ENCODE measurements around the gene KL.

KL gene

GRCh38 chr13:33003458-33004019, 12.7 kb upstream of the KL start:
- no peak for DNase-seq (ENCODE audit: low read depth in 2 of 3, low spot score in 2 of 3)

- DNase-seq (ENCODE audit: low read depth in 2 of 3, low spot score in 2 of 3), result no peak
These were observed 11.7 kb upstream of the KL start for GRCh38 chr13:33004511-33004910.

DNA sequence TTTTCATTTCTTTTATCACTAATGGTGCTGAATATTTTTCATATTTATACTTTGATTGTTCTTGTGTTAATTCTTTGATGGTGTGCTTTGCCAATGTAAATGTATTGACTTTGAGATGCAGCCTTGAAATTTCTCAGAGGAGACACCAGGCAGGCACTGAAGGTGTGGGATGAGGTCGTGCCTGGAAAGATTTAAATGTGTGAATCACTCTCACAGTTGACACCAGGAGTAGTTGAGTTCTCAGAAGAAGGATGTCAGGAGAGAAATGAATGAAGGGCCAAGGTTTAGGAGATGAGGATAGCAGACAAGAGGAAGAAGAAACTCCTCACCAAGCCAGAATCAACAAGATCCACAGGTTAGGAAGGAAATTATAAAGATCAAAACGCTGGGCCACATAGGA, 10.1 kb upstream of the KL start:
- DNase-seq (ENCODE audit: low read depth in 2 of 3, low spot score in 2 of 3), result no peak

DNA sequence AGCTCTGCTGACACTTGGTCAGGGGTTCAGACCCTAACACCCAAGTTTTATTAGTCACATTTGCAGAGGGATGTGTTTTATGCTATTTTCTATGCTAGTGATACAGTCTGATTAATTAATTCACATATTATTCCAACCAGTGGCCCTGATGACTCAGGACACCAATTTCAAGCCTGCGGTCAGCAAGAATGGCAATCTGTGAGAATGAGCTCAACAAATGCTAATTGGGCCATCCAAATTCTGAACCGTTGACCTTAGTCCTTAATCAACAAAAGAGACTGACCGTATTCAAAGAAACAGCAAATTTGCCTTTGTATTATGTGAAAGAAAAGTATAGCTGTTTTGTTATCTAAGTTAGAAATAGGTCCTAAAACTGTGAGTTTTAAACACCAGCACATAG, 9.6 kb upstream of the KL start:
- DNase-seq (ENCODE audit: low read depth in 2 of 3, low spot score in 2 of 3), result no peak

DNA sequence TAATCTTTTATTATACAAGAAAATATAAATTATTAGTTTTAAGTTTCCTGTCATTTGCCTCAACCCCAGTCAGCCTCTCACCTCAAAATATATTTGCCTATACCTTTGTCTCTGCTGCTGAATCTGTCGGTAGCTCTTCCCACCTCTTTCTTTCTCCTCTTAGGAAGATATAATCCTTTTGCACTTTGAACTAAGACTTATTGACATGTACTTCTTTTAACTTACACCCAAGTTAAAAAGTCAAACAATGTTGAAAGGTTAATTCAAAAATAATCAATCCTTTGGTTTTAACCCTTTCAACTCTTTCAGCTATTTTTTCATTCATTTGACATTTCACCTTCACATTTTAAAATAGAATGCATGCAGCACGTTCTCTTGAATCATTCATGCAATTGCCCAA, 9.0 kb upstream of the KL start:
- no peak for DNase-seq (ENCODE audit: low read depth in 2 of 3, low spot score in 2 of 3)

DNA sequence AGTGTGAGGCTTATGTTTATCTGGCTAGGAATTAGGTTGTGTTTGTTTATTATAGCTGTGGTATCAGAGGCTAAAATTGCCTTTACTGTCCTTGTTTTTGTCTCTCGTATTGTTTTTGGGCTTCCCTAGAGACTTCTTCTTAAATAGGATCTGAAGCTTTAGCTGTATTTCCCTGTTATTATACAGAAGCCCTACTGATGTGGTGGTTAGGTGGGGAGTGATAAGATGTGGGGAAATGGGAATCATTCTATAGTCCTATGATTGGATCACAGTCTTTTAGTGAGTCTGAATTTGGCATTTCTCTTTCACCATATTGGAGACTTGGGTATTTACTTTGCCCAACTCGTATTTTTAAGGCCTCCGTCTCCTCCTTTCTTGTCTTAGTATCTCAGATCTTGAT, 8.3 kb upstream of the KL start:
- no peak for DNase-seq (ENCODE audit: low read depth in 2 of 3, low spot score in 2 of 3)

DNA sequence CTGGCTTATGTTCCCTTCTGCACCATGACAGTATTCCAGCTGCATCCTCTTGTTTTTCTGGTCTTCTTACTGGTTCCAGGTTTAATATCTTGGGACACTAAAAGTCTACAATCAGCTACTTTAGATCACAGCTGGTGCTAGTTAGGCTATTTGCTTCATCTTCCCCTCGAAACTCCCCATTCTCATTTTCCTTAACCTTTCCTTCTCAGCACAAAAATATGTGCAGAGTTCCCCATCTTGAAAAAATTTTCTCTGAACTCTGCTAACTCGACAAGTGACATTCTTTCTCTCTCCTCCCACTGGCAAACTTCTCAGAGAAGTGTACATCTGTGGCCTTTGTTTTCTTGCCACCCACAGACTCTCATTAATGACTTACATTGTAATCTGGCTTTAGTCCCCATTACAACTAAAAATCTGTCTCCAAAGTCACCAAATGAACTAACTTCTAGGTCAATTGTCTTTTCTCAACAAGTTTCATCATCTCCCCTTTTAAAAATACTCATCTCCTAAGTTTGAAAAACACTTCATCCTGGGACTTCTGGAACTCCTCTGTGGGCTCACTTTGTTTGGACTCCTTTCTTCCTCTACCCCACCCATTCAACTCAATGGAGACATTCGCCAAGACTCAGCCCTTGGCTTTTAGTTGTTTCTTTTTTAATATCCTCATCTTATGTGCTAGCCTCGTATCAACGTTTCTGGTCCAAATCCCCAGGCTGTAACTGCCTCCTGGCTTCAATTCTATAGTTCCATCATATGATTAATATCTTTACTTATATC, 7.1 kb upstream of the KL start:
- no peak for DNase-seq (ENCODE audit: low read depth in 2 of 3, low spot score in 2 of 3)

DNA sequence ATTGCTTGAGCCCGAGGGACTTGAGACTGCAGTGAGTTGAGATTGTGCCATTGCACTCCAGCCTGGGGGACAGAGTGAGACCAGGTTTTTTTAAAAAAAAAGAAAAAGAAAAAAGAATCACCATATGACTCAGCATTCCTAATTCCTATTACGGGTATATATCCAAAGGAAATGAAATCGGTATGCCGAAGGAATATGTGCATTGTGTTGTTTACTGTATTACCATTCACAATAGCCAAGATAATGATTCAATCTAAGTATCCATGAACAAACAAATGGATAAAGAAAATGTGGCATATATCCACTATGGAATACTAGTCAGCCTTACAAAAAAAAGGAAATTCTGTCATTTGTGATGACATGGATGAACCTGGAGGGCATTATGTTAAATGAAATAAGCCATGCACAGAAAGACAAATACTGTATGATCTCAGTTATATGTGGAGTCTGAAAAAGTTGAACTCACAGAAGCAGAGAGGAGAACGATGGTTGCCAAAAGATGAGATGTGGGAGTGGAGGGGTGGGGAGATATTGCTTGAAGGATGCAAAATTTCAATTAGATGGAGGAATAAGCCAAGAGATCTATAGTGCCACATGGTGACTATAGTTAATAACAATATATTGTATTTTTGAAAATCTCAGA, 4.3 kb upstream of the KL start:
- DNase-seq (ENCODE audit: low read depth in 2 of 3, low spot score in 2 of 3), result no peak

DNA sequence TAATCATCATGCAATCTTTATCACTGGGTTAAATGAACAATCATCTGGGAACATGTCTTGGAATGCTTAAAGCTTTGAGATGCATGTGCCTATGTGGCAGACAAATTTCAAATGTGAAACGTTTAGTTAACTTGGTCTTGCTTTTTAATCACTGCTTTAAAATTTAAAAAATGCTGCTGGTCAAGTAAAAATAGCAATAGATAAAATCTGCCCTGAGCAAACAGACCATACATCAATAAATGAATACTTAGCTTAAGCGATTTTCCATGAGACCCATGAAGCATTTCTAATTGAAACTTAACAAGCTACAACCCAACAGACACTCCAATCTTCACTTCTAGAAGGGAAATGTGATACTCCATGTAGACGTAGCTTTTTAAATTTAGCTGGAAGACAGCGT, 1.9 kb upstream of the KL start:
- no peak for DNase-seq (ENCODE audit: low read depth in 2 of 3, low spot score in 2 of 3)

- DNase-seq (ENCODE audit: low read depth in 2 of 3, low spot score in 2 of 3), result no peak
These were observed 968 bp upstream of the KL start for GRCh38 chr13:33015241-33015668.

- no peak for DNase-seq (ENCODE audit: low read depth in 2 of 3, low spot score in 2 of 3)
These were observed 366 bp upstream of the KL start for GRCh38 chr13:33015791-33016323.

DNA sequence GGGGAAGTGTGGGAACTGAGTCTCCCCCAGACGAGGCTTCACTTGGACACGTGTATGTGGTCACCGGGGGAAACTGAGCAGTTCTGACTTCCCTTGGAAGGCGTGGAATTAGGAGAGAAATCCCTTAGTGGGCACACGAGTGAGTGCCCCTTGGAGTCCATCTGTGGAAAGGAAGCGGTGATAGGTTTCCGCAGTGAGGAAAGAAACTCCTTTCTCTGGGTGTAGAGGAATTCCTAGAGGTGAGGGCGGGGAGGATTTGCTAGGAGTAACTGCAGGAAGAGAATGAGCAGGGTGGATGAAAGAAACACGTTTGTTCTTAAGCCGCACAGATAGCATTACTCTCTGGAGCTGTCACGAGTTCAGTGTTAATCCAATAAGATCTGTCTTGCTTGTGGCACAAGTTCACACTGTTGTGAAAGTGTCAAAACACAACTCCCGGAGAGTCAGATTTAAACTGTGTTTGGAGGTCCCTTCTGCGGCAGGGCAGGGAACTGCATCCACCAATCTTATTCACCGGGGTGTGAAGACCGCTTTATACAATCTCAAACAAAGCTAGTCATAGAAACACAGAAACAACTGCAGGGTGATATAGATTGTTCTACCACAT, 1.2 kb downstream of the KL start:
- no peak for DNase-seq (ENCODE audit: low read depth in 2 of 3, low spot score in 2 of 3)

GRCh38 chr13:33018886-33019285, 2.7 kb downstream of the KL start:
- DNase-seq (ENCODE audit: low read depth in 2 of 3, low spot score in 2 of 3), result no peak

GRCh38 chr13:33022986-33023385, 6.8 kb downstream of the KL start:
- no peak for DNase-seq (ENCODE audit: low read depth in 2 of 3, low spot score in 2 of 3)

DNA sequence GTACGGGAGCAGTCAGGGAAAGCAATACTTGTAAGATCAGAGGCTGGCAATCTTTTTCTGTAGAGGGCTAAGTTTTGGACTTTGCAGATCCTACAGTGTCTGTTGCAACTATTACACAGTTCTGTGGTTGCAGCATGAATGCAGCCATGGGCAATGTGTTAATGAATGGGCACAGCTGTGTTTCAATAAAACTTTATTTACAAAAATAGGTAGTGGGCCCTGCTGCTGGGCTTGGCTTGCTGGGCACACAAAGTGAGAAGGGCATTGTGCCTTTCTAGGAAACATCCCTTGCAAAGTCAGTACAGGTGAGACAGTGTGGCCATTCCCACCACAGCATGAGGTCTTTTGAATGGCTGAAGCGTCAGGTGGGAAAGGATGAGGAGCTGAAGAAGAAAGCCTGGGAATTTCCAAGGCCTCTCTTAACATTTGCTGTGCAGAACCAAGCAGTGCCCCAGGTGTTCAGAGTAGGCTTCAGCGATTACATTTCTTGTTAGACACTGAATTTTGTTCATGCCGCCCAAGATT, 9.1 kb downstream of the KL start:
- no peak for DNase-seq (ENCODE audit: low read depth in 2 of 3, low spot score in 2 of 3)

DNA sequence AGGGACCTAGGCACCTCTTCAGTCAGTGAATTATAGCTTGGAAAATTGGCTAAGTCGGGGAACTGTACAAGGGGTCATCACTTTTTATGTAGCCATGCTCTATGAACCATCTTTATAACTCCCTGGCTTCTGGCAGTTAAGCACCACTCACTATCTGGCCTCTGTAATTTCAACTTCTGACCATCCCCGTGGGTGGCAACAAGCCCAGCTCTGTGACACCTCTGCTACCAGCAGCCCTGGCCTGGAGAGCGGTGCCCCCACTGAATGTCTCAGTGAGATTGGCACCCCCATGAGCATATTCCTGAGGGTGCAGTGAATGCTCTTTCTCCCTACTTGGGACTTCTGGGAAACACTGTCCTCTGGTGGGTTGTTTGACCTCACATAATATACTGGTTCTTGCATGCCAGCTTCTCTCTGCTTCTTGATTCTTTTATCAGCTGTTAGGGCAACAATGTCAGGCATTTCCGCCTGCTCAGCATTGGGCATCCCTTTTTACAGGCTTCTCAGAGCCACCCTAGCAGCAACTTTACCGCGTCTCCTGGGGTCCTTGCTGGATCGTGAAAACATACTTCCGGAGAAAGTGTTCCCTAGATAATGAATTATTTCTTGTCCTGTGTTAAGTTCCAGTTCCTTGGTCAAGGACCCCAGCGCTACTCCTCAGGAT, 10.4 kb downstream of the KL start:
- DNase-seq (ENCODE audit: low read depth in 2 of 3, low spot score in 2 of 3), result no peak

DNA sequence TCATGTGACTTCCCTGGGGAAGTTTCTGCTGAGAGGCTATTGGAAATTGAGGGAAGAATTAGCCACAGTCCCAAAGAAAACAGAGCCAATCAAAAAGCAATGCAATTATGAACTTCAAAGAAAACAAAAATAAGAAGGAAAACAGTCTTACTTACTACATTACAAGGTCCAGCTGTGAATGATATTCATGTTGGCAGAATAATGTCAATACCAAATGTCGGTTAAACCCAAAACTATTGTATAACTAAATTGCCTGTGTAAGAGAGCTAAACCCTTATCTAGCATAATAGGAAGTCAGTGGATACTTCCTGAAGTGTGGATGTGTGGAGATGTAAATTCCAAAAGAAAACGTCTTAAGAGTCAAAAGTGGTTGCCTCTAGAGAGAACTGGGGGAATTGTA, 12.4 kb downstream of the KL start:
- DNase-seq (ENCODE audit: low read depth in 2 of 3, low spot score in 2 of 3), result no peak

DNA sequence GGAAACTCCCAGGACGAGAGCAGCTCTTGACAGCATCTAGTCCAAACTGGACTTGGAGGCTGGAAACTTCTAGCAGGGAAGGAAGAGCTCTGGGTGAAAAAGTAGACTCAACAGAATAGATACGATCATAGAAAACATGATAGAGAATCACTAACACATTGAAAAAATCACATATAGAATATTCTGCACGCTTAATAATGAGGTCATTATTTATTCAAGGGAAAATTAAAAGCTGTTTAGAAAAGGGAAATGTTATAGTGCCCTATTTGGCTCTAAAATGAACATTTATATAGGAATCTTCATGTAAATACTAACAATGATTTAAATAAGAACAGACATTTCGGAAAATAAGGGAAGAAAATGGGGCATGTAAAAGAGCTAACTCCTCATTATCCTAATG, 15.1 kb downstream of the KL start:
- DNase-seq (ENCODE audit: low read depth in 2 of 3, low spot score in 2 of 3), result no peak

GRCh38 chr13:33032037-33032625, 15.9 kb downstream of the KL start:
- DNase-seq (ENCODE audit: low read depth in 2 of 3, low spot score in 2 of 3), result no peak

GRCh38 chr13:33033051-33033812, 17.0 kb downstream of the KL start:
- DNase-seq (ENCODE audit: low read depth in 2 of 3, low spot score in 2 of 3), result no peak

Measured in activated CD8-positive, alpha-beta memory T cell treated with anti-CD3 and anti-CD28 coated beads for 48 hours (primary cell).